Gastrocnemius medialis (tissue), 4 donors: ENCODE measurements around the gene HIP1. TPM values are rescaled to one million over a fixed set of nuclear protein-coding genes. Genes with fewer than 3 reads are reported as not detected.

ENCODE experiments used
- ATAC-seq, 2 donors: fragments of 150-250 bp; one replicate each; pipeline ENCODE4 v1.9.1; 2016
- DNase-seq, 2 donors: peaks; one replicate each; pipeline ENCODE4 v3.0.0-alpha.2; 2019
- H3K27ac ChIP-seq, 4 donors: fragments of 200-600 bp; sonication (generic); 1 replicate in 1 of 4; 2 replicates in 3 of 4; pipeline ENCODE4 v1.5.1; 2016 to 2018; ENCODE audit warnings: mild to moderate bottlenecking in 2 of 4, moderate library complexity in 1 of 4
- H3K27me3 ChIP-seq, 3 donors: fragments of 200-600 bp; sonication (generic) in 2 of 3; 1 replicate in 1 of 3; 2 replicates in 2 of 3; pipeline versions ENCODE4 v1.5.1 to v1.6.0; 2016 to 2019; ENCODE audit warnings: mild to moderate bottlenecking in 1 of 3, moderate library complexity in 1 of 3
- H3K36me3 ChIP-seq, 2 donors: fragments of 200-600 bp; sonication (generic) in 1 of 2; one replicate each; pipeline ENCODE4 v1.5.1; 2017 to 2018
- H3K4me1 ChIP-seq, 2 donors: fragments of 200-600 bp; sonication (generic) in 1 of 2; one replicate each; pipeline ENCODE4 v1.5.1; 2016 to 2017; ENCODE audit warnings: mild to moderate bottlenecking in 2 of 2
- H3K4me3 ChIP-seq, 4 donors: fragments of 200-600 bp; sonication (generic) in 3 of 4; 1 replicate in 1 of 4; 2 replicates in 3 of 4; pipeline ENCODE4 v1.5.1; 2016 to 2019; ENCODE audit warnings: mild to moderate bottlenecking in 2 of 4
- H3K9me3 ChIP-seq, 3 donors: fragments of 200-600 bp; sonication (generic) in 2 of 3; 1 replicate in 1 of 3; 2 replicates in 2 of 3; pipeline ENCODE4 v1.5.1; 2016 to 2019
- CTCF ChIP-seq, 5 experiments: fragments of 450-650 bp in 3 of 5; fragments of 200-600 bp in 2 of 5; sonication (generic) in 2 of 5; IDR thresholded peaks in 4 of 5; conservative IDR thresholded peaks in 1 of 5; 1 replicate in 4 of 5; 2 replicates in 1 of 5; pipeline ENCODE4 v1.5.1; 2016 to 2019; ENCODE audit warnings: antibody characterized with exemption in 5 of 5, mild to moderate bottlenecking in 3 of 5, moderate library complexity in 3 of 5
- POLR2A ChIP-seq, 2 donors: fragments of 450-650 bp; IDR thresholded peaks; one replicate each; pipeline ENCODE4 v1.6.1; 2017; ENCODE audit warnings: antibody characterized with exemption in 2 of 2, mild to moderate bottlenecking in 2 of 2, moderate library complexity in 2 of 2
- in situ Hi-C, 4 donors: fragments of 200-750 bp; cut with MboI; loops; one replicate each; pipeline versions ENCODE4 v1.15.0 to v1.8.0; 2017; ENCODE audit warnings: low sequenced_read_pairs in 4 of 4
- intact Hi-C: fragments of 100-400 bp; cut with DNase I; formaldehyde crosslinking; loops from one replicate; pipeline ENCODE4 v1.15.1; 2023; ENCODE audit warnings: low total_unique reads
- total RNA-seq, 4 donors: library from RNA; depleted of rRNA; stranded (reverse); fragments of >200 nt; gene quantifications; one replicate each; pipeline versions ENCODE4 v1.1.0 to v1.2.3, GENCODE V29; 2016

The HIP1 gene
- total RNA-seq, 4 donors from 2014 or later: 5.8 to 11.1 (median 7.9) TPM

DNA sequence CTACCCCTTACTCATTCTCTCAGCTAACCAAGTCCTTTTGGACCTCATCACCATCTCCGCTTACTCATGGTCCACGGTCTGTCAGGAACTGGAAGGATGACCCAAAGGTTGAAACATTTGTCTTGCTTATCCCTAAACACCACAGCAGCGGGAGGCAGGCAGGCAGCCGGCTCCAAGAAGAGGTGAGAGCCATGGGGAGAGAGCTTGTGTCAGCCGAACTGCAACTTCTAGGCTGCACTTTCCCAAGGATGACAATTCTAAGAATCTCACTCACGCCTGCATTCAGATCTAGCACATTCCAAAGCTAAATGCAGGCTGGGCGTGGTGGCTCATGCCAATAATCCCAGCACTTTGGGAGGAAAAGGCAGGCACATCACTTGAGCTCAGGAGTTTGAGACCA lies 160.7 kb downstream of the HIP1 start:
- Histone ChIP-seq H3K4me3 (no peak overlapping the region), H3K9me3 (no peaks in the 10 kb centered on the region), H3K27me3 (no peaks in the 10 kb centered on the region), H3K36me3 (peaks cover 0 to 16% of the 10 kb centered on the region in 2 donors), H3K27ac (no peak overlapping the region), H3K4me1 (no peaks in the 10 kb centered on the region)
- intact Hi-C loops (no loop called here), in situ Hi-C loops (no loop called here)
- TF ChIP-seq CTCF (IDR thresholded peaks at IDR 0.05 in 4 of 5, conservative IDR thresholded peaks at IDR 0.05 in 1 of 5) (no peak), POLR2A (IDR thresholded peaks at IDR 0.05) (no peak)
- DNase-seq: no peak
- ATAC-seq: no peak

DNA sequence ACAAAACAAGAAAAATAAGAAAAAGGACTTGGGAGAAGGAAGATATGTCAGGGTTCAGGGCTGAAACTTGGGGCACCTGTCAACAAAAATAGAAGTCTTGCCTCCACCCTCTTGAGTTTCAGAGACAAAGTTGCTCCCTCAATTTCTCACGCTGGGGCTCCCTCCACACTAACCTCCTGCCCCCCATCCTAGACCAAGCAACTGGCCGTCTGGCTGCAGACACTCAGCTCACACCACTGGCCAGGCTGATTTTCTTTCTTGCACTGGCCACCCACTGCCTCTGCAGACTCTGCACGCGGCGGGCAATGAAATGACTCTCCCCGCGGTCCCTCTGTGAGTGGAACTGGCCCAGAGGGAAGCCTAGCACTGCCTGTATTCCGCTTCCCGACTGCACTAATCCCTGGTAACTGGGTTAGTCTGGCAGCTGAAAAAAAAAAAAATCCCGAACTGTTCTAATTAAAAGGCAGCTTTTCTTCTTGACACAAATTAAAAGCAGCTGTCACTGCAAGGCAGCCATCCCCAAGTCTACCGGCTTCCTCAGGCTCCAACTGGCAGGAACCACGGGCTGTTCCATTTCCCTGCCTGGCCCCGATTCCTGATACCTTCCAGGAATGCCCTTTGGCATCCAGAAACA lies 163.1 kb downstream of the HIP1 start:
- Histone ChIP-seq H3K27ac (no peak overlapping the region), H3K4me1 (no peaks in the 10 kb centered on the region), H3K9me3 (no peaks in the 10 kb centered on the region), H3K27me3 (no peaks in the 10 kb centered on the region), H3K36me3 (peaks cover 0 to 27% of the 10 kb centered on the region in 2 donors), H3K4me3 (no peak overlapping the region)
- ATAC-seq (no peak), DNase-seq (no peak)
- TF ChIP-seq CTCF (IDR thresholded peaks at IDR 0.05 in 4 of 5, conservative IDR thresholded peaks at IDR 0.05 in 1 of 5): no peak
- no peak for TF ChIP-seq POLR2A (IDR thresholded peaks at IDR 0.05)
- intact Hi-C loops: no loop called here
- in situ Hi-C loops: no loop called here

DNA sequence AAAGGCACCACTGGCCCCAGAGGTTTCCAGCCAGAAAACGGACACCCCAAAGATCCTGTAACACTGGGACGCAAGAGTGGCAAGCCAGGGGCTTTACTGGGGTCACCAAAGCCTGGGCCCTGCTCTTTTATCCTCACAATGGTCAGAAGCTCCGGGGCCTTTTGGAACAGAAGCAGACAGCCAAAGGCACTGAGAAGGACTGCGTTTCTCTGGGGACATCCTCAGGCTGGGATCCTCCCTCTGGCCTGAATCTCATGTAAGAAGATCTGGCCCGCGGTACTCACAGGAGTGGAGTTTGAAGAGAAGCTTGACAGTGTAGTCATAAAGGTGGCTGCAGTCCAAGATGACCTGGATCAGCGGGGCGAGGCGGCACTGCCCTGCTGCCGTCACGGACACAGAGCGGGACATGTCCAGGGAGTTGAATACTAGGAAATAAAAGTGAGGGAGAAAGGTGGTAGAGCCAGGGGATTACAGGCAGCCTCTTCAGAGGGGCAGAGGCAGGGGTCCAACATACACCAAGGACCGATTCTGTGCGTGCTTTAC lies 165.2 kb downstream of the HIP1 start:
- TF ChIP-seq CTCF (IDR thresholded peaks at IDR 0.05 in 4 of 5, conservative IDR thresholded peaks at IDR 0.05 in 1 of 5): no peak
- TF ChIP-seq POLR2A (IDR thresholded peaks at IDR 0.05): no peak
- intact Hi-C loops: no loop called here
- DNase-seq (no peak), ATAC-seq (no peak)
- H3K36me3 ChIP-seq: peaks cover 0 to 27% of the 10 kb centered on the region in 2 donors
- no peaks in the 10 kb centered on the region for H3K9me3 ChIP-seq
- no peak overlapping the region for H3K4me3 ChIP-seq
- H3K27ac ChIP-seq: no peak overlapping the region
- in situ Hi-C loops: loop anchor here in 1 of 4 donors (25.0 kb wide), 1 partner anchor 164 kb away; the partner anchor contains the start of gene HIP1
- H3K4me1 ChIP-seq: no peaks in the 10 kb centered on the region
- H3K27me3 ChIP-seq: no peaks in the 10 kb centered on the region

DNA sequence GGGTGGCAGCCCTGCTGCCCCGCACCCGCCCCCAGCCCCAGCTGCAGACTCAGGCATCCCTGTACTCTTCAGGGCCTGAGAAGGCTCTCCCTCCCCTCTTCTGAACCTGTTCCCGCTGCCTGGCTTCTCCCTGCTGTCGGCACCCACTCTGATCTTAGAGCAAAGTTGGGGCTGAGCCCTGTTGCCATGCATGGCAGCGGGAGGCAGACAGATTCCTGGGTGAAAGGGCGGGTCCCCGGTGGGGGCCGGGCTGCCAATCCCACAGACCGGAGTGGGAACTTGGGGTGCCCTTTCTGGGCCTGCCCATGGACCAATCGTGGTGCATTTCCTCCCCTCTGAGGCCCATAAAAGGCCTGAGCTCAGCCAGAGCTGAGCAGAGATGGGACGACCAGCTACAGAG lies 165.9 kb downstream of the HIP1 start:
- H3K27ac ChIP-seq: no peak overlapping the region
- in situ Hi-C loops (loop anchor here in 1 of 4 donors (25.0 kb wide), 1 partner anchor 164 kb away; the partner anchor contains the start of gene HIP1), intact Hi-C loops (no loop called here)
- ATAC-seq: no peak
- no peaks in the 10 kb centered on the region for H3K9me3 ChIP-seq
- H3K27me3 ChIP-seq: no peaks in the 10 kb centered on the region
- no peaks in the 10 kb centered on the region for H3K4me1 ChIP-seq
- H3K4me3 ChIP-seq: no peak overlapping the region
- no peak for TF ChIP-seq CTCF (IDR thresholded peaks at IDR 0.05 in 4 of 5, conservative IDR thresholded peaks at IDR 0.05 in 1 of 5)
- no peak for TF ChIP-seq POLR2A (IDR thresholded peaks at IDR 0.05)
- peaks cover 0 to 23% of the 10 kb centered on the region in 2 donors for H3K36me3 ChIP-seq
- no peak for DNase-seq
